ENCODE results near the gene SGTB.
"Not testable (repeated sequence)": the region's sequence is repeated elsewhere in the genome, so short reads cannot be mapped to it uniquely, and the experiment has no call there.

SGTB gene

GRCh38 chr5:65734921-65735320, 13.0 kb upstream of the SGTB start:
- no peak overlapping the region for H3K4me3 ChIP-seq
- no peak for TF ChIP-seq CTCF (IDR thresholded peaks at IDR 0.05)
- DNase-seq (ENCODE audit: low spot score), result no peak
- no peak overlapping the region for H3K27ac ChIP-seq

GRCh38 chr5:65734196-65734775, 12.4 kb upstream of the SGTB start:
- H3K4me3 ChIP-seq; H3K27ac ChIP-seq; DNase-seq (ENCODE audit: low spot score): not testable (repeated sequence)

- H3K4me3 ChIP-seq; DNase-seq (ENCODE audit: low spot score): not testable (repeated sequence)
- H3K27ac ChIP-seq, result peak overlapping the region in 1 of 2 donors; percentile 41
These were observed 10.1 kb upstream of the SGTB start for GRCh38 chr5:65732046-65732445.

GRCh38 chr5:65730910-65731309, 9.0 kb upstream of the SGTB start:
- no peak for DNase-seq (ENCODE audit: low spot score)
- TF ChIP-seq CTCF (IDR thresholded peaks at IDR 0.05), result no peak
- Histone ChIP-seq H3K27ac (no peak overlapping the region), H3K4me3 (no peak overlapping the region)

- DNase-seq (ENCODE audit: low spot score), result no peak
- Histone ChIP-seq H3K27ac (no peak overlapping the region), H3K4me3 (no peak overlapping the region)
- TF ChIP-seq CTCF (IDR thresholded peaks at IDR 0.05), result no peak
These were observed 6.3 kb upstream of the SGTB start for GRCh38 chr5:65728218-65728617.

GRCh38 chr5:65727491-65728156, 5.7 kb upstream of the SGTB start:
- no peak overlapping the region for H3K27ac ChIP-seq
- H3K4me3 ChIP-seq, result no peak overlapping the region
- DNase-seq (ENCODE audit: low spot score), result no peak
- no peak for TF ChIP-seq CTCF (IDR thresholded peaks at IDR 0.05)

- no peak for TF ChIP-seq CTCF (IDR thresholded peaks at IDR 0.05)
- Histone ChIP-seq H3K27ac (peak overlapping the region; percentile 72 to 88), H3K4me3 (peak overlapping the region; percentile 100)
- no peak for DNase-seq (ENCODE audit: low spot score)
These were observed 880 bp upstream of the SGTB start for GRCh38 chr5:65722575-65723403.

All from coronary artery (tissue), 2 donors.